Measurements from ENCODE around the gene CNTLN.
A peak's percentile ranks its signal among the peaks of the same experiment; 100 is the strongest.
"Not testable (repeated sequence)": the region's sequence is repeated elsewhere in the genome, so short reads cannot be mapped to it uniquely, and the experiment has no call there.

CNTLN gene

DNA sequence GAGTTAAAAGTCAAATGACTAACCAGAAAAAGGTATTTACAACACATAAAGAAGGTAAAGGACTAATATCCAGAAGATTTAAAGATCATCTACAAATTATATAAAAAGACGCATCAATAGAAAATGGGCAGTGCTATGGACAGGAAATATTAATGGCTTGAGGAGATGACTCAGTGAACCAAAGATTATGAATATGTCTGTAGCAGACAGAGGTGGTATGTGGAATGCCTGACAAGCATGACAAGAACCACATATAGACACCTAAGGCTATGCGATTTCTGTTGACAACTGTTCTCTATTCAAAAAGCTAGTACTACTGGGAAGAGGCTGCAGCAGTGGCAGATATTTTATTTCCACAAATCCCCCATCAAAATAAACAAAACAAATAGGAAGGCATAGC is 267.0 kb downstream of the CNTLN start:
- no peak for DNase-seq (ENCODE audit: low read depth in 2 of 2)

DNA sequence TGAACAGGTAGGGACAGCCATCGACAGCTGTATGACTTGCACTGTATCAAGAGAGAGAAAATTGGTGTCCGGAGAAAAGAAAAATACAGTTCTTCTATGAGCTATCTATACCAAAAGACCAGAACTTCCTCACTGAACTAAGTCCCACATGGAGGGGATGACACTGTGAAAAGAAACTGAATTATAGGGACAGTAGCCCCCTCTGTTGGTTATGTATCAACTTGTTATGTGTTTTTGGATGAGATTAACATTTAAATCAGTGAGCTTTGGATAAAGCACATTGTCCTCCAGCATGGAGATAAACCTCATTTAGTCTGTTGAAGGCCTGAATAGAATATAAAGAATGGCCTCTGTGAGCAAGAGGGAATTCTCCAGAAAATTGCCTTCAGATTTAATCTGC is 267.5 kb downstream of the CNTLN start:
- peak; percentile 4 for DNase-seq (ENCODE audit: low read depth in 2 of 2)

DNA sequence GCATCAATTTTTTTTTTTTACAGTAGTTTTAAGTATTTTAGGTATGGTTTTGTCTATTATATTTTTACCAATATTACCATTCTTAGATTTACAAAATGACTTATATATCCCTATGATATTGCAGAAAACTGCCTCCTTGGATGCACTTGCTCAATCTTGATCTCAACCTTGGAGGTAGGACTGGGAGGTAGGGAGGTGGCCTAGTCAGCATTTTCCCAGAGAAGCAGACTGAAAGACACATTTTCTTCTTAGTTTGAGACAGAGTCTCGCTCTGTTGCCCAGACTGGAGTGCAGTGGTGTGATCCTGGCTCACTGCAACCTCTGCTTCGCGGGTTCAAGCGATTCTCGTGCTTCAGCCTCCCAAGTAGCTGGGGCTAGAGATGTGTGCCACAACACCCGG is 268.7 kb downstream of the CNTLN start:
- no peak for DNase-seq (ENCODE audit: low read depth in 2 of 2)

DNA sequence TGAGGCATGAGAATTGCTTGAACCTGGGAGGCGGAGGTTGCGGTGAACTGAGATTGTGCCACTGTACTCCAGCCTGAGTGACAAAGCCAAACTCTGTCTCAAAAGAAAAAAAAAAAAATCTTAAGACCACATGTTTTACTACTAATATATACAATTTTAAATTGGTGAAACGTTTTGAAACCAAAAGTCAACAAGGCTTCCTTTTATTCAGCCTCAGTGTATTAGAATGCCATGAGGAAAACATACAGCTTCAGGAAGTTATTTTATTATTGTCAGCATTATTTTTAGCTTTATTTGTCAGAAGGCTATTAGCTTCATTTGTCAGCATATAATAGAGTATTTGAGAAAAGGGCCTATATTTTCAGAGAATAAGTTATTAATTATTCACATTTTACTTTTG is 280.1 kb downstream of the CNTLN start:
- DNase-seq (ENCODE audit: low read depth in 2 of 2): no peak

DNA sequence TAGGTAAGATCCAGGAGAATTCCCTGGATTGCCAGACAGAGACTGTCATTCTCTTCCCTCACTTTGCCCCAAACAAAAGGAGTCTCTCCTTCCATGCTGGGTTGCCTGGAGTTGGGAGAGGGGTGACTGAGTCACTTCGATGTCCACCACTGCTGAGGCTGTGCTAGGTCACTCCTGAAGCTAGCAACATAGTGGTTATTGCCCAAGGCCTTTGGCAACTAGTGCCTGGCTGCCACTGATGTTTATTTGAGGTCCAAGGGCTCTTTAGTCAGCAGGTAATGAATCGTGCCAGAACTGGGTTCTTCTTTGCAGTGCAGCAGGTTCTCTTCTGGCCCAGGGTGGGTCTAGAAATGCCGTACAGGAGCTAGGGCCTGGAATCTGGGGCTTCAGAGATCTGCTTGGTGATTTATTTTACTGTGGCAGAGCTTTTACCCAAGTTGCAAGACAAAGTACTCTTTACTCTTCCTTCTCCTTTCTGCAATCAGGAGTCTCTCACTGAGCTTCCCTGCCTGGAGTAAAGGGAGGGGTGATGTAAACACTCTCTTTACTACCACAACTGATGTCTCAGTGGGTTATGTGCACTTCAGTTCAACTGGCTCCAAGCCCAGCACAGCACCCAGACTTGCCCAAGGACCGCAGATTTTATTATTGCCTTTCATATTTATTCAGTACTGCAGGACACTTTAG is 288.3 kb downstream of the CNTLN start:
- no peak for DNase-seq (ENCODE audit: low read depth in 2 of 2)

DNA sequence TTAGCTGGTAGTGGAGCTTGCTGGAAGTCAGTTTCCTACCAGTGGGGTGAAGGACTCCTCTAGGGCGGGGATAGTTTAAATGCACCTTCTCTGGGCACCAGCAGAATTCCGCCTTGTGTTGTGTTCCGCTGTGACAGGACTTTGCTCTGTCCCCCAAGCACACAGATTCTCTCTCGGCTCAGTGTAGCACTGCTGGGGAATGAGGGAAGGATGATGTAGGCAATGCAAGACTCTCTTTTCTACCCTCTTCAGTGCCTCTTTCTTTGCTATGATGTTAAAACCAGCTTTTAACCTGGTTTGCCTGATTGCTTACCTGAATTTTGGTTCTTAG is 288.8 kb downstream of the CNTLN start:
- no peak for DNase-seq (ENCODE audit: low read depth in 2 of 2)

DNA sequence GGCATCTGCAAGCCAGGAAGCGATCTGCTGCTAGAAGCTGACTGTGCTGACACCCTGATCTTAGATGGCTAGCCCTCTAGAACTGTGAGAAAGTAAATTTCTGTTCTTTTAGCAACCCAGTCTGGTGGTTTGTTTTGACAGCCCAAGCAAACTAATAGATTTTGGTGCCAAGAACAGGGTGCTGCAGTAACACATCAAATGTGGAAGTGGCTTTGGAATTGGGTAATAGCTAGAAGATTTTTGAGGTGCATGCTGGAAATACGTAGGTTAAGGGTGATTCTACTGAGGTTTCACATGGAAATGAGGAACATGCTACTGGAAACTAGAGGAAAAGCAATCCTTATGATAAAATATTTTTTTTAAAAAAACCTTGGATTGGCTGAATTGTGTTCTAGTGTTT is 290.5 kb downstream of the CNTLN start:
- DNase-seq (ENCODE audit: low read depth in 2 of 2): no peak

DNA sequence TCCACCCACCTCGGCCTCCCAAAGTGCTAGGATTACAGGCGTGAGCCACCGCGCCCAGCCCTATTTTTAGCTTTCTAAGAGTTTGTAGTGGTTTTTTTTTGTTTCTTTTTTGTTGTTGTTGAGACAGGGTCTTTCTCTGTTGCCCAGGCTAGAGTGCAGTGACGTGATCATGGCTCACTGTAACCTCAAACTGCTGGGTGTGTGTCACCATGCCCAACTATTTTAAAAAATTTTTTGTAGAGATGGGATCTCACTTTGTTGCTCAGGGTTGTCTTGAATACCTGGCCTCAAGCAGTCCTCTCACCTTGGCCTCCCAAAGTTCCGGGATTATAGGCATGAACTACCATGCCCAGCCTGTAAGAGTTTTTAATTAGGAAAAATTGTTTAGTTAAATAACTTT is 298.7 kb downstream of the CNTLN start:
- DNase-seq (ENCODE audit: low read depth in 2 of 2): no peak

DNA sequence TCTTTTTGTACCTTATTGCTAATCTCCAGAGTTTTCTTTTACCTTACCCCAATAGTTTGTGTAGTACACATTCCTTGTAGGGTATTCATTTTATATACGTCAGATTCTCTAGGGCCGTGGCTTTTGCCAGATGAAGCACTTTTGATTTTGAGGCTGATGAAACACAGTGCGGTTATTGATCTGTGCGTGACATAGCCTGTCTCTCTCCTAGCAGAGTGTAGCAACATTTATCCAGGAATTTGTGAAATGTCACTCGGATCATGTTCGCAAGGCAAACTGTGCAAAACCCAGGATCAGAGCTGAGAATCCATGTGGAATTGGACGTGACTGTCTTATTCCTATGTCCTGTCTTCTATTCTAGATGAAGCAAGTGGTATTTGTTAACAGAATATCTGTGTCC is 302.0 kb downstream of the CNTLN start:
- DNase-seq (ENCODE audit: low read depth in 2 of 2): no peak

DNA sequence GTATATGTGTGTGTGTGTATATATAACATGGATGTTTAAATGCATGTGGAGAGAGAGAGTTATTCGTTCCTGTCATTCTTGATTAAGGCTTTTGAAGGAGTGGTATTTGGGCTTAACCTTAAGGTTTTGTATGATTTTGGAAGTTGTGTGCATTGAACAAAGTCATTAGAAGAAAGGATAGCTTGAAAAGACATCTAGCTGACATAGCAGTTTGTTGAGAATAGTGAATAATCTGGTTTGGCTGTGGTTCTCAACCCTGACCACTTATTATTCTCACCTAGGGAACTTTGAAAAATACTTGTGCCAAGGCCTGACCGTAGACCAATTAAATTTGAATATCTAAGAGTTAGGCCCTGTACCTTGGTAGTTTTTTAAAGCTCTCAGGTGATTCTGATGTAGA is 303.0 kb downstream of the CNTLN start:
- no peak for DNase-seq (ENCODE audit: low read depth in 2 of 2)

DNA sequence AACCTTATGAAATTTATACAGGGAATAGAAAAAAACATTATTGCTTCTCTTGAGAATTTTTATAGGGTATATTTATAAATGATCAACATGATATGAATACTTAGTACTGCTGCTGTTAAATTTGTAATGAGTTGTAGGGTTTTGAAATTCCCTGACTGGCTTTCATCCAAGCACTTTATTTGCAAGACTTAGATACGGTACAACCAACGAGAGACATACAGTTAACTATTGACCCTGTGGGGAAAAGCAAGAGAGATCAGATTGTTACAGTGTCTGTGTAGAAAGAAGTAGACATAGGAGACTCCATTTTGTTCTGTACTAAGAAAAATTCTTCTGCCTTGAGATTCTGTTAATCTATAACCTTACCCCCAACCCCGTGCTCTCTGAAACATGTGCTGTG is 310.3 kb downstream of the CNTLN start:
- not testable (repeated sequence) for DNase-seq (ENCODE audit: low read depth in 2 of 2)

DNA sequence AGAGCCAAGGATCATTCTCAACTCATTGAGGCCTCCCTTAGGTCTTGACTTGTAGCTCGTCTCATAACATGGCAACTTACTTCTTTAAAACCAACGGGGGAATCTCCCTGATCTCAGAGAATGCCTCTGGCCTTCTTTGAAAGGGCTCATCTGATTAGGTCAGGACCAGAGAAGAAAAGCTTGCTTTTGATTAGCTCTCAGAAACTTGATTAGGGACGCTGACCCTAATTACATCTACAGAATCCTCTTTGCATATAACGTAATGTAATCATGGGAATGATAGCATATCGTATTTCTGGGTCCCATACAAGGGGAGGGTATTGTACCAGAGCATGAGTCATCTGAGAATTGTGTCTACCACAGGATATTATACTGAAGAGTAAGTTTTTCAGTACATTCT is 318.9 kb downstream of the CNTLN start:
- DNase-seq (ENCODE audit: low read depth in 2 of 2): no peak

DNA sequence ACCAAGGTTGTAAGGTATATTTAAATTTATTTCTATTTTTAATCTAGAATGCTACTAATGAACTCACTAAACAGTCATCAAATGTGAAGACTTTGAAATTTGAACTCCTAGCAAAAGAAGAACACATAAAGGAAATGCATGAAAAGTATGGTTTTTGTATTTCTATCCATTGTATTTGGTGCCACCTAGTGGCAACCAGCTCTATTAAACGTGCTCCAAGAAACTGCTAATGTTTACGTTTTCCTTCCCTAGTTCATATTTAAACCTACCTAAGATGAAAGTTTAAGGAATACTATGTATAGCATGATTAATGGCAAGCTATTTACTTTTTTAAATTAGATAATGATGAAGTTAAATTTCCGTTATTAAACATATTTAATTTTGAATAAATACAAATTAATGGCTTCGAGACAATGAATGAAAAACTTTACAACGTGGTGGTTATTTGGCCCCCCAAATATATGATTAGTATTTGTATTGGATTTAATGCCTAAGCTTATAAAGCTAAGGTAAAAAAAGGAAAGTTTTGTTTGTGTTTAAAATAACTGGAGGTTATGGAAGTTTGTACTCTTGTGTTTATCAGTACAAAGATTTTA is 328.1 kb downstream of the CNTLN start:
- peak; percentile 27 to 43 for DNase-seq (ENCODE audit: low read depth in 2 of 2)

DNA sequence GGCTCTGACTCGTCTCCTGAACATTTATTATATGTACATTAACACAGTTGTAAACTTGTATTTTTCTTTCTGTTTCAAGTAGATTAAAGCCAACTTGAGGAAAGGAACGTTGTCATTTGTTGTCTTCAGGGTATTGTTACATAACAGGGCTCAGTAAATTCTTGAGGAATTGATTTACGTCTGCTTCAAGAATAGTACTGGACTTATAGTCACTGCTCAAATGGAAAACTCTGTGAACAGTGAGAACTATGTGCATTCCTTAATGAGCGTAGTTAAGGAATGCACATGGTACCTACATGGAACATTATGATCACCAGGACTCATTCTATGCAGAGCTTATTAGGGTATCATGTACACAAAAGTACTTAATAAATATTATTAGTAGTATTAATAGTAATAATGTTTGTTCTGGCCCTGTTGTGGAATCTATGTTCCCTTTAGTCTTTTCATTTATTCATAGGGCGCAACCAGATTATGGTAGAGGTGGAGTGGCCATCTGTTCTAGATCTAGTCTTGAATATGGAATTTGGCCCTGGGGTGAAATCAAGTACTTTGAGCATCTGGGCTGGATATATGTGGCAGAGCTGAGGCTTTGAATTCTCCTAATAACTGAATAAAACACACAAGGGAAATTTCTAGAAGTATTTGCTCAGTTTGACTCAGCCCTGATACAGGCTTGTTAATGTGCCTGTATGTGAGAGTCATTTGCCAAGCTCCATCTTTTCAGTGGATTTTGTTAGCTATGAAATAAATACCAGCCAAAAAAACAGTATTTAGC is 335.4 kb downstream of the CNTLN start:
- DNase-seq (ENCODE audit: low read depth in 2 of 2): no peak

DNA sequence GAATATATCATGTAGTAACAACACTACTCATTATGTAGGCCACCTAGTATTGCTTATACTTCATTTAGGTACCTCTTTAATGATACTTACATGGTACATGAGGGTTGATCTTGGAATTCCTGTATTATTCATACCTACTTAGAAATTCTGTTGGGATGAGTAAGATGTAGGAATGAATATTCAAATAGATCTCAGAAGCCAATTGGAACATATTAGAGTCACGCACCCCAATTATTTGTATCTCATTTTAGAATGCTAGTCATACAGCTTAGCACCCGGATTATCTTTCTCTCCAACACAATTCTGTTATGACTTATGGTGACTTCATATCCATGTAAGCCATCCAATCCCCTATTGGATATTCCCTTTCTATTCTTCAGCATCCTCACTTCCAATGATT is 337.3 kb downstream of the CNTLN start:
- no peak for DNase-seq (ENCODE audit: low read depth in 2 of 2)

DNA sequence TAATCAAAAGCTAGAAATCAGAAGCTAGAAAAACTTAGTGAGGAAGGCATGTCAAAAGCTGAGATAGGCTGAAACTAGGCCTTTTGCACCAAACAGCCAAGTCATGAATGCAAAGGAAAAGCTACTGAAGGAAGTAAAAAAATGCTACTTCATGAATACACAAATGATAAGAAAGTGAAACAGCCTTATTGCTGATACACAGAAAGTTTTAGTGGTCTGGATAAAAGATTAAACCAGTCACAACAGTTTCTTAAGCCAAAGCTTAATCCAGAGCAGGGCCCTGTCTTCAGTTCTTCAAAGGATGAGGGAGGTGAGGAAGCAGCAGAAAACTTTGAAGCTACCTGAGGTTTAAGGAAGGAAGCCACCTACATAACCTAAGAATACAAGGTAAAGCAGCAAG is 341.6 kb downstream of the CNTLN start:
- no peak for DNase-seq (ENCODE audit: low read depth in 2 of 2)

DNA sequence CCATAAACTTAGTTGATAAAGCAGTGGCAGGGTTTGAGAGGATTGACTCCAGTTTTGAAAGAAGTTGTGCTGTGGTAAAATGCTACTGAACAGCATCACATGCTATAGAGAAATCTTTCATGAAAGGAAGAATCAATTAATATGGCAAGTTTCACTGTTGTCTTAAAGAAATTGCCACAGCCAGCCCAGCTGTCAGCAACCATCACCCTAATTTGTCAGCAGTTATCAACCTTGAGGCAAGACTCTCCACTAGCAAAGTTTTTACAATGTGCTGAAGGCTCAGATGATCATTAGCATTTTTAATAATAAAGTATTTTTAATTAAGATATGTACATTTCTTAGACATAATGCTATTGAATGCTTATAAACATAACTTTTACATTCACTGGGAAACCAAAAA is 343.0 kb downstream of the CNTLN start:
- no peak for DNase-seq (ENCODE audit: low read depth in 2 of 2)

DNA sequence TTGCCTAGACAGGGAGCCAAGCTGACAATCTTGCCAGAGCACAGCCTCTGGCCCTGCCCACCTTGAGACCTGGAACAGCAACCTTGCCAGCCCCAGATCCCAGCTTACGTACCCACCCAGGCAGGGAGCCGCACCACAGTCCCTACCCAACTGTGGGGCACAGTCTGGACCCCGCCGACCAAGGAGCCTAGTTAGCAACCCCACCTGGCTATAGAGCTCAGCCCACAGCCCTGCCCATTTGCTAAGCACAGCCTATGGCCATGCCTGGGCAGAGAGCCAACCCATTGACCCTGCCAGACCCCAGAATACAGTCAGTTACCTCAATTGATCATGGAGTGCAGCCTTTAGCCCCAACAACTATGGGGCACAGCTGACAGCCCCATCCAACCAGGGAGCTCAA is 346.1 kb downstream of the CNTLN start:
- no peak for DNase-seq (ENCODE audit: low read depth in 2 of 2)

DNA sequence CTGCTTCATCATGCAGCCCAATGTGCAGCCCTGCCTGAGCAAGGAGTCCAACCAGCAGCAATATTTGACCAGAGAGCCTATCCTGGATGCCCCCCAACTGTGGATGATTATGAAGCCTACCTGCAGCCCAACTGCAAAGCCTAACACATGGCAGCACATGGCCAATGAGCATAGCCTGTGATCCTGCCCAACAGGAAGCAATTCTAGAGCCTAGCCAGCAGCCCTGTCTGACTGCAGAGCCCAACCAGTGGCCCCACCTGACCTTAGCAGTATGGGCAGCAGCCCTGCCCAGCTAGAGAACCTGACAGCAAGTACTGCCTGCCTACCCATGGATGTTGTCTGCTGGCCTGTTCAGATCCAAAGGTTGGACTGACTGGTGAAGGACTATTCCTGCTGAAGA is 346.7 kb downstream of the CNTLN start:
- no peak for DNase-seq (ENCODE audit: low read depth in 2 of 2)

DNA sequence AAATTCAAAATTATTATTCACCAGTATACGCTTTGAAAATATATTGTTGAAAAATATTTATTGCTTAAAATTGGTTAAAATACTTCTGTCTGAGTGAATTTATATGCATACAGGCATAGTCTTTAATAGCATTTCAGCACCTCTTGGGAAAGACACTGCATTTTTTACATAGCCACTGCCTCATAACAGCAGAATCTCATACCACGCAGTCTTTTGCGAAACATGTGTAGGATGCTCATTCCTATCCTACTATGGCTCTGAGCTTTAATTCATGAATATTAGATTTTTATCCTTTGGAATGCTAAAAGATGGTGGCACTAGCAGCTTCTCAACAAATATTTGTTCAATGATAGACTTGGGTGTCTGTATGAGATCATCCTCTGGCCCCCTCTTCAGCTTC is 350.1 kb downstream of the CNTLN start:
- DNase-seq (ENCODE audit: low read depth in 2 of 2): peak; percentile 29

DNA sequence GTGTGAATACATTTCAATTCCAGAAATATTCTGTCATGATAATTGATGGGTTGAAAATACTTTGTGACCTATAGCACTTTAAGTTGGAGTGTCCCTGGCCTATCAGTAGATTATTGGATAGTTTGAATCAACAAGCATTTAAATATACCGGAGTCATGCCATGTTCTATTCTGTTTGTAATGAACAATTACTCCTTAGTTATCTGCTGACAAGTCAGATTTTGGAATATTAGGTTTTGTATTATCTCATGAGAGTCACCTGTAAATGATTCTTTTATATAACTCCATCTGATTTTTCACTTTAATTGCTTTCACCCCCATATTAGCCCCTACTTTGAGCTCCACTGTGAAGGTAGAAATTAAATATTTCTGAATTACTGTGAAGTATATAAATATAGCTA is 351.6 kb downstream of the CNTLN start:
- no peak for DNase-seq (ENCODE audit: low read depth in 2 of 2)

DNA sequence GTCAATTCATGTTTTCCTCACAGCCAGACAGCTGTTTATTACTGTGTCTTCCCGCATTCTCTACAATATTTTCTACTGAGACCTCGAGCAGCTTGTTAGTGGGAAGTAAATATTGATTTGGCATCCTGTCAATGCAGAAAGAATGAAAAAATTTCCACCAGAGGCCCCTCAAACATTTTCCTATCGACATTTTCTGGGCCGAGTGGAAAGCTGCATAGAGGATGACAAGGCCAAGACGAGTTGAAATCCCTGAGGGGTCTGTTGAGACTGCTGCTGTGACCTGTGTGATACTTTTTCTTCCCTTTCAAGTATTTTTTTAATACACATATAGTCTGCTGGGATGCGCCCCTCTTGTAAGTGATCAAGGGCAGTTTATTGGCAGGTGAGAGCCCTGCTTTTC is 352.6 kb downstream of the CNTLN start:
- DNase-seq (ENCODE audit: low read depth in 2 of 2): no peak

DNA sequence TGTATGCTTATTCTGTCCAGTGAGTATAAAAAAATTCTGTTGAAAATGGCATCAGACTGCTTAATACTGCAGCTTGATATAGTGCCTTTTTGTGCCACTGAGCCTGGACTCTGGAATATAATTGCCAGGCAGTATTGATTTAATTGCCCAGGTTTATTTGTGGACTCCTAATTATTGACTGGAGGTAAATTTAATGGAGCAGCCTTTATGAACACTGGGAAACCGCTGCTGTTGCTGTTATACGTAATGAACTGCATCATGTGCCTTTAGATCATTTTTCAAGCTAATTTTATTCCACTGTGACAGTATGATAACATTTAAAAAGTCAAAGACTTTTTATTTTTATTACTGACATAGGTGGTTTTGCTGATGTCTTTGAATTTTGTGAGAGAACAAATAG is 353.8 kb downstream of the CNTLN start:
- no peak for DNase-seq (ENCODE audit: low read depth in 2 of 2)

Data from fibroblast of skin of left quadriceps (primary cell).